Dermis microvascular lymphatic vessel endothelial cell (primary cell): ENCODE measurements around the gene ACSL6. TPM values are rescaled to one million over a fixed set of nuclear protein-coding genes. Genes with fewer than 3 reads are reported as not detected.

ENCODE experiments used
- DNase-seq, 2 donors: peaks; one replicate each; pipeline versions ENCODE4 v3.0.0 to v3.0.0-alpha.2; 2010; ENCODE audit warnings: low read depth in 2 of 2
- total RNA-seq: library from RNA; depleted of rRNA; stranded (reverse); fragments of >200 nt; gene quantifications from 2 replicates; pipeline ENCODE4 v1.2.1, GENCODE V29; 2014

The ACSL6 gene
- total RNA-seq, result 0.76 and 0.77 TPM in 2 replicates

- no peak for DNase-seq
Measured at GRCh38 chr5:132011622-132012343, at the start of gene ACSL6. ACSL6 (minus strand) TSS chr5:132011658; CDS start chr5:132011553, 105 bp downstream.

DNA sequence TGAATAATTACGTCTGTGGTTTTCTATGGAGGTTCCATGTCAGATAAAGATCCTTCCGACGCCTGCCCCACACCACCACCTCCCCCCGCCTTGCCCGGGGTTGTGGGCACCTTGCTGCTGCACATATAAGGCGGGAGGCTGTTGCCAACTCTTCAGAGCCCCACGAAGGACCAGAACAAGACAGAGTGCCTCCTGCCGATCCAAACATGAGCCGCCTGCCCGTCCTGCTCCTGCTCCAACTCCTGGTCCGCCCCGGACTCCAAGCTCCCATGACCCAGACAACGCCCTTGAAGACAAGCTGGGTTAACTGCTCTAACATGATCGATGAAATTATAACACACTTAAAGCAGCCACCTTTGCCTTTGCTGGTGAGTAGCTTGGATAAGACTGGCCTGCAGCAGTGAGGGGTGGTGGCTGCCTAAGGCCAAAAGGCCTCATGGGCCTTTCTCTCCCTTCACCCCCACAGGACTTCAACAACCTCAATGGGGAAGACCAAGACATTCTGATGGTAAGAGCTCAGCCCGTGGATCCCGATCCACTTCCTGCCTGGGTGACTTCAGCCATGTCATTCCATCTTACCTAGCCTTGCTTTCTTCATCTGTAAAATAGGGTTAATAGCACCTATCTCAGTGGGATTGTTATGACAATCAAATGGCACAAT lies 49.2 kb upstream of the ACSL6 start, which contains the start of gene IL3:
TSS of gene IL3 (plus strand) at position 155 of the 661 bp plus-strand sequence. CDS start at position 207, 52 bp downstream.
- no peak for DNase-seq

GRCh38 chr5:132059696-132060500 lies 48.4 kb upstream of the ACSL6 start:
- no peak for DNase-seq

DNA sequence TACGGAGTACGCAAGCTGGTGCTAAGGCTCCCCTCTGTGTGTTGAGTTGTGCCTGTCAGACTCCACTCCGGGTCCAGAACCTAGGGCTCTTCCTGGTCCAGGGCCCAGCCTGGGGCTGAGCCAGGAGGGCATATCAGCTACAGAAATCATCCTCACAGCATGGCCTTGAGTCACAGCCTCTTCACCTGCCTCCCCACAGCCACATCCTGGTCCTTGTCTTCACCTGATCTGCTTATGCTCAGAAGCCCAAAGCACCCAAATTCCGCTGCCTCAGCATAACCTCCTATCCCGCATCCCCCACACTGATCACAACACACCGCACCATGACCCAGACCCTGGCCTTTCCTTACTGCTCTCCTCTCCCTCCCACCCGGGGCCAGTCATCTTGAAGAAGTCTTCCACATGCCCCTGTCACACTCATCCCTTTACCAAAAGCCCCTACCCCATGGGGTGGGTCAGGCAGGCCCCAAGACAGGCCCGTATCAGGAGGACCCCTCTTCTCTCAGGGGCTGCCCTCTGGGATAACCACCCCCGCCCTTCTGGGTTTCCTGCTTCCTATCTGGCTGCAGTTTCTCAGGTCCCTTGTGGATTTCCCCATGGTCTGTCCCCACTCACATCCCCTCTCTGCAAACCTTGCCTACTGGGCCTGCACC lies 47.7 kb upstream of the ACSL6 start:
- DNase-seq, result no peak

DNA sequence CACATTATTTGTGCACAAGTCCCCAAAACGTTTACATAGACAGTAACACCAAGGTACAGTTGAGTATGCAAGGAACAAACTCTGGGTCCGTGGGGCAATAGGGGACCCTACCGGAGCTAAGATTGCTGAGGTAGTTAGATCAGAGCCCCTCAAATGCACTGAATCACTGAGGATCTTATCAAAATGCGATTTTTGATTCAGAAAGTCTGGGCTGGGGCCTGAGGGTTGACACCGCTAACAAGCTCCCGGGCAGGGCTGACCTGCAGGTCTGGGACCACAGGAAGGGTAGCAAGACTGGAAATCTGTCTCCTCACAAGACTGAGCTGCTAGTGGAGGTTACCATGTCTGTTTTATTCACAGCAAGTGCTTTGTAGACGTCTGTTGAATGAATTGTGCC lies 47.2 kb upstream of the ACSL6 start:
- DNase-seq, result no peak

- no peak for DNase-seq
Measured at GRCh38 chr5:132057498-132058255, 46.2 kb upstream of the ACSL6 start.

DNA sequence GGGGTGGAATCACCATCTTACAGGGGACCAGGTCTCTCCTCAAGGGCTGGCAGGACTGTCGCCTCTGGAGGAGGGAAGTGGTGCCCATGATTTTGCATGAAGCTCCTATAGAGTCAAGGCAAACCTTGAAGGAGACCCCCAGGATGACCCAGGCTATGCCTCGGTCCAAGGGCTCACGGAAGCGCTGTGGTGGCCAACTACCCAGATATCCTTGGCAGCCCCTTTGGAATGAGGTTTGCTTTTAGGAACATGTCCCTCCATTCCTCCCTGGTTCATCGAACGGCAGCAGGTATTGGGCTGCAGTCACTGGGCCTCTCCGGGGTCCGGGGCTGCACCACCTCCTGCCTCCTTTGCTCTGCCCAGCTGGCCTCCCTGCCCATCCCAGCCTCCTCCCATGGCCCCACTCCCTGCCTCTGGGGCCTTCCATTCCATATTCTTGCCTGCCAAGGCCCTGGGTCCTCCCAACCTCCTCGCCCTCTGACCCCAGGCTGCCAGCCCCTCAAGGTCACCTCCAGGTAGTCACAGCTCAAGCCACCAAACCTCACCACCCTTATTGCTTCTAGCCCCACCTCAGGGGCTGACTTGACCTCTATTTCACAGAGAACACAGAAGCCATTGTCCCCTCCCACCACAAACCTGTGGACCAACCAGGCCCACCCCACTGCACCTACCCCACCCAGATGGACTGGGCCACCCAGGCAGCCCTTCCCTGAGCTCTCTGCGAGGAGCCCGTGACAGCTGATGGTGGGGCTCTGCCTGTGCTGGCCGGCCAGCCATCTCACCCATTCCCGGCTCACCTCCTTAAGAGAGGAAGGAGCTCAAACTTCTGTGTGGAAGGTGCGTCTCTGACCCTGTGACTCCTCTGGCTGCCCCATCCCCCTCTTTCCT lies 45.4 kb upstream of the ACSL6 start:
- no peak for DNase-seq

DNA sequence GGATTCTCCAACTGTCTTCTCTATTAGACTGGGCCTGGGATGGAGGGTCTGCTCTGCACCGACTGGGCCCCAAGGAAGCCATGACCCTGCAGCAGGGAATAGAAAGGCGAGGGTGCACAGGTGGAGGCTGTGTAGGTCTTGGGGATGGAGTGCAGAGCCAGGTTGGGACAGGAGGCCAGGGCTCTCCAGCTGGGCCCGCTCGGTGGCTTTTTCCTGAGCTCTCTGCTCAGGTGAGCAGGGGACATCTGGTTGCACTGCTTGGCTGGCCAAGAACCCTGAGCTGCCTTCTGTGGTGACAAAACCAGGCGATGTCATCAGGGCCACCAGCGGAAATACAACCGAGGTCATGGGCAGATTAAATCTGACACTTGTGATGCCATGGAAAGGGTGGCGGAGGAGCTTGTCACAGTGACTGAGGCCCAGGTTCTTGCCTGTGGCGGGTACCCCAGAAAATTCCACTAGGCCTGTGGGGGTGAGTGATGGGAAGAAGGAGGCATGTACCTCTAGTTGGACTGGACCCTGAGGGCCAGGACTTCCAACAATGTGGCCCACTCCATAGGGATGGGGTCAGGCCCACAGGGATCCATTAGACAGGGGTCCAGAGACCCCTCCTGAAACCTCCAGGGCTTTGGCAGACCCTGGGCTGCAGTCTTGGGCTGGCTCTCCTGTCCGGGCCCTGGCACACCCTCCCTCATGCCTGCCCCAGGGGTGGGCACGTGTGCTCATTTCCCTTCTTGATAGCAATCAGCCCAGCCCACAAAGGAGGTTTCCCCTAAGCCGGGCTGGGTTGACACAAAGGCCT lies 44.6 kb upstream of the ACSL6 start:
- DNase-seq, result no peak

- DNase-seq, result no peak
Measured at GRCh38 chr5:132055441-132055807, 44.0 kb upstream of the ACSL6 start.

- DNase-seq, result no peak
Measured at GRCh38 chr5:132054697-132055440, 43.4 kb upstream of the ACSL6 start.

DNA sequence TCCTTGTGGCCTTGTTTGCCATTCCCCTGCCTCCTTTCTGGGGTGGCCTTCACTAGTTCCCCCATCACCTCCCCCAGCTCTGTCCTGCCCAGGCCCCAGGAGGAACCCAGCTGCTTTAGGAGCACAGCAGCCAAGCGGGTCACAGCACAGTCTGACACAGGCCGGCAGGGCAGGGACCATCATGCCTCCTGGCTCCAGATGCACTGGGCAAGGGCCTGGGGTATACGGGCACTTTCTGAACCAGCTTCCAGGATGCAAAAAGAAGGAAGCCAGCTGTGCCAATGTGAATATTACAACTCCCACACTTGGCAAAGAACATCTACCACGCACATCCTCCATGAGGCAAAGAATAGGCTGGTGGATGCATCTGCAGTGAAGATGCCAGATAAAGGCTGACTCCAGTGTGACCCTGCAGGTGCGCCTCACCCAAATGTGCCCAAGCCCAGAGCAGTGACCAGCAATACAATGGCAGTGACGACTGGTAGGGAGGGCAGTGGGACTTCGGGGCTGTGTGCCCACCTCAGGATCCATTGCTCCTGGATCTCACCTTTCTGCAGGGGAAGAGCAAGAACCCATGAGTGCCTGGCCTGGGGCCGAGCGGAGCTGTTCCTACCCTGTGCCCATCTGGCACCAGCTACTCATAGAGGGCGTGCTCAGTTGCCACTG lies 42.7 kb upstream of the ACSL6 start:
- DNase-seq, result no peak

GRCh38 chr5:132053483-132053882 lies 42.0 kb upstream of the ACSL6 start:
- DNase-seq, result no peak

DNA sequence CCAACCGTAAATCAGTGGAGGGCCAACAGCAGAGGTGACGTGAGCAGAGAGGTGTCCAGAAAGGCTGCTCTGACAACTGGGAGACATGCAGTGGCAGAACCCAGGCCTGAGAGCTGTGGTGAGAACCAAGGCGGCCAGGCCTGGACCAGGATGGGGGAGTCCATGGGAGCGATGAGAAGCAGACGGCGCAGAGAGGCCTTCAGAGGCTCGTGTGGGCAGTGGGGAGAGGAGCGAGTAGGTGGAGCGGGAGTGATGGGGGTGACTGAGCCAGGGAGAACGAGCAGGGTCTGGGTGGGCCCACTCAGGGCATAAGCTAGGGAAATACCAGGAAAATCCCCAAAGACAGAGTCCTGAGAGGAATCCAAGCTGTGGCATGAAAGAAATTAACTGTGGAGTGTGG lies 41.1 kb upstream of the ACSL6 start:
- DNase-seq, result no peak

DNA sequence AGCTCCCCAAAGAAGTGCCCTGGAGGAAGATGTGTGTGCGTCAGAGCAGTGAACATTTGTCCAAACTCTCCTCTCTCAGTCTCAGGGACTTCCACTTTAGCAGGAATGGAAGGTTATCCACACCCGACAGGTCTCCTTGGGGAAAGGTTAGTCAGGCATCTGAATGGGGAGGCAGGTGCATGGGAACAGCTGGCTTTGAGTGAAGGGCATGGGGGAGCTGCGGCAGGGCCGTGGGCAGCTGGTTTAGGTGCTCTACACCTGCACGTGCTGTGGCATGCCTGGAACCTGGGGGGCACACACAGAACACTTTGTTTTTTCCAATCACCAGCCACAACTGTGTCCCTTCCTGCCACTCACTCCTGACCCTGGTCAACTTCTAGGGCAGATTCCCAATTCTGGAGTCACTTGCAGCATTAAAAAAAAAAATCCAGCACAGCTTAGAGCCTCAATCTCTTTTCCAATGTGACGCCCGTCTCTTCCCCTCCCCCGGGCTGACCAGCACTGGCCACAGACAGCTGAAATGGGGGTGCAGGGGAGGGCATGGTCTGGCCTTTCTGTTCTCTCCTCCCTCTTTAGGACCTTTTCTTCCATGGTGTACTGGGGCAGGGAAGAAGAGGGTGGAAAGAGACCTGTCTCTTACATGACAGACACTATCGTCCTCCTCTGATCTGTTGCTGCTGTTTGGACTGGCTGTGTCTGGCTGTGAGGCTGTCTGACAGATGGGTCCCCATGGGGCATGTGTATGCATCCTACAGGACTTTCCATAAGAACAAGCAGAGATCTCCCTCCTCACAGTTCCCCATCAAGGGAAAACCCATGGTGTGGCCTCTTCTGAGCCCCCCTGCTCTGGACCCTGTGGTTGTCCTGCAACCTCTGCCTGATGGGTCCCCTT lies 39.4 kb upstream of the ACSL6 start:
- DNase-seq, result no peak

DNA sequence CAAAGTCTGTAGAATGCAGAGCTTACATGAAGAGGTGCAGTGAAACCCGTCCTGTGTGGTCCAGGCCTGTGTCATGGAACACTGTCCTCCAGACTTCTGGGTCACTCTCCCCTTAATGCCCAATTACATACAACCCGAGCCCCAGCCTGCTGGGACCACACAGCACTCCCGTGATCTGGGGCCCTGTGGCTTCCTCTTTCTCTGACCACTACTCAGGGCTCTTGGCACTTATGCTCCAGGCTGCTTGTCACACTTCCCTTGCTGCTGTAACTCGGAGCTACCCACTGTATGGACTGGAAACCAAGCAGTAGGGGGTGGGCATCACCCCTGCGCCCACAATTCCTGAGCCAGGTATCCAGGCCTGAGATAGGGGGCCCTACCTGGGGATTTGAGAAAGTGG lies 38.7 kb upstream of the ACSL6 start:
- DNase-seq, result no peak

DNA sequence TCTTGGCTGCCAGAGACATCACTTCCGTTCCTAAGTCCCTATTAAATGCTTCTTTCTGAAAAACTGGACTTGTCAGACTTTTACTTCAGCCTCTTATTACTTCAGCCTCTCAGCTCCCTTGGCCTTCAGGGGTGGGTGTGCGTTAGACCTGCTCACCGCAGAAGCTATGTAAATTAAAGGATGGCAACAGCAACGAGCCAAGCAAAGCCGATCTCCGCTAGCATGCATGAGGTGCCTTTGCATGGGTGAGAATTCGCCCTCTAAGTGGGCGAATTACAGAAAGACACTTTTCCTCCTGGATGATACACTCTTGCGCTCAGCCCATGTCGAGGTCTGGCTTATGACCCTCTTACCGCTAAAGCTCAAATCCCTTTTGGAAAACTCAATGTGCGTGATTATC lies 38.1 kb upstream of the ACSL6 start:
- DNase-seq, result no peak

GRCh38 chr5:132049093-132049492 lies 37.6 kb upstream of the ACSL6 start:
- no peak for DNase-seq
